ENCODE results near the gene GPX4.
A peak's percentile ranks its signal among the peaks of the same experiment; 100 is the strongest.
"Not testable (repeated sequence)": the region's sequence is repeated elsewhere in the genome, so short reads cannot be mapped to it uniquely, and the experiment has no call there.

GPX4 gene

DNA sequence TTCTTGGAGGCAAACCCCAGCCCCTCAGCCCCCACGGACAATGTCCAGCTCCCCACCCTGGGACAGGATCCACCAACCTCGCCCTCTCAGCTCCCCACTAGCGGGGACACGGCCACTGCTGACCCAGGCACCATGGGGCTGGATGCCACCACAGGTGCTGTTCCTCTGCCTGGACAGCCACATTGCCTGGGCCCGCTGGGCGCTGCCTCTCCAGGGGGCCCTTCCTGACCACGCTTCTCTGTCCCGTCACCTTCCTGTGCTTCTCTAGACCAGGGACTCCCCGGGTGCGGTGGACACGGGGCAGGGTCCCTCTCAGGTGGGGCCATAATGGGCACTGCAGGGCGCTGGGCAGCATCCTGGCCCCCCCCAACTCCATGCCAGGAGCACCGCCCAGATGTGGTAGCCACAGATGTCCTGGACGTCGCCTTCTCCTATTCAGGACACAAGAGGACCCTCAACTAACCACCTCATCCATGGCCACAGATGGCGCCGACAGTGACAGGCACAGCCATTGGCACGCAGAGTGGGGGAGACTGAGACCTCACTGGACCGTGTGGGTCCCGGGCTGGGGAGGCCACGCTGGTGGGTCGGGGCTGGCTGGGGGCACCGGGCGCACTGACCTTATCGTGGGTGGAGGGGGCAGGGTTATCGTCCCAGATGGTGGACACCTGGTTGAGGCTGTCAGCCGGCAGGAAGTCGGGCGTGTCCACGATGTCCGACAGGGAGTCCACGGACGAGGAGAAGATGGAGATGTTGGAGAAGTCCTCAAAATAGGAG, 23.4 kb downstream of the GPX4 start:
- peaks cover 12 to 51% of the 10 kb centered on the region in 2 donors for H3K36me3 ChIP-seq (replicated peaks in 1 of 2; ENCODE audit: control insufficient read depth in 2 of 2, insufficient read depth in 2 of 2, low read length in 2 of 2)
- H2BK12ac ChIP-seq (ENCODE audit: low read length): peak overlapping the region; percentile 58
- no peak overlapping the region for H3K4ac ChIP-seq (ENCODE audit: low read length)
- peaks cover 9% of the 10 kb centered on the region for H3K79me1 ChIP-seq (ENCODE audit: low read depth, low read length)
- no peak overlapping the region for H2AFZ ChIP-seq (ENCODE audit: low read length)
- no CpG with 5 or more reads among the region's 33 CpGs for WGBS, 2 donors (ENCODE audit: extremely low coverage in 2 of 2, insufficient read length in 2 of 2, insufficient replicate concordance in 1 of 2)
- no peaks in the 10 kb centered on the region for H3K27me3 ChIP-seq (ENCODE audit: control insufficient read depth in 3 of 3, insufficient read depth in 3 of 3, low read depth in 1 of 3, low read length in 3 of 3)
- peak overlapping the region; percentile 85 for H3K23ac ChIP-seq (ENCODE audit: low read depth, low read length, poor library complexity)
- no peak overlapping the region for H3K27ac ChIP-seq (replicated peaks; ENCODE audit: low read length)
- H2BK15ac ChIP-seq (ENCODE audit: low read length): no peak overlapping the region
- no peak overlapping the region for H3K14ac ChIP-seq (ENCODE audit: low read length)
- peak overlapping the region; percentile 17 for H3K18ac ChIP-seq (ENCODE audit: low read length)
- H2BK120ac ChIP-seq (ENCODE audit: low read depth, low read length): no peak overlapping the region
- peak overlapping the region; percentile 28 for H2AK5ac ChIP-seq (ENCODE audit: low read depth, low read length)
- H3K4me1 ChIP-seq (ENCODE audit: control insufficient read depth in 2 of 2, insufficient read depth in 1 of 2, low read depth in 1 of 2, low read length in 2 of 2): peaks cover 5 to 10% of the 10 kb centered on the region in 2 donors
- peak overlapping the region; percentile 81 for H3K9ac ChIP-seq (ENCODE audit: low read depth, low read length, poor library complexity)
- H3K4me2 ChIP-seq (ENCODE audit: insufficient read depth, low read length, poor library complexity, severe bottlenecking): no peak overlapping the region
- DNase-seq (ENCODE audit: low spot score): no peak
- peak overlapping the region in 1 of 2 donors; percentile 6 for H3K4me3 ChIP-seq (ENCODE audit: low read length in 2 of 2)
- peak overlapping the region; percentile 6 for H2BK5ac ChIP-seq (ENCODE audit: low read length)
- H3K9me3 ChIP-seq (replicated peaks in 1 of 2; ENCODE audit: control insufficient read depth in 2 of 2, insufficient read depth in 1 of 2, low read depth in 1 of 2, low read length in 2 of 2): no peaks in the 10 kb centered on the region
- H4K8ac ChIP-seq (ENCODE audit: low read depth, low read length): no peak overlapping the region
- H4K91ac ChIP-seq (ENCODE audit: low read depth, low read length, poor library complexity): no peak overlapping the region

GRCh38 chr19:1128106-1128505, 24.3 kb downstream of the GPX4 start:
- H2BK12ac ChIP-seq (ENCODE audit: low read length): no peak overlapping the region
- peak overlapping the region; percentile 19 for H3K18ac ChIP-seq (ENCODE audit: low read length)
- peaks cover 10 to 43% of the 10 kb centered on the region in 2 donors for H3K36me3 ChIP-seq (replicated peaks in 1 of 2; ENCODE audit: control insufficient read depth in 2 of 2, insufficient read depth in 2 of 2, low read length in 2 of 2)
- peaks cover 13 to 19% of the 10 kb centered on the region in 2 donors for H3K4me1 ChIP-seq (ENCODE audit: control insufficient read depth in 2 of 2, insufficient read depth in 1 of 2, low read depth in 1 of 2, low read length in 2 of 2)
- no peak overlapping the region for H2BK120ac ChIP-seq (ENCODE audit: low read depth, low read length)
- H3K27me3 ChIP-seq (ENCODE audit: control insufficient read depth in 3 of 3, insufficient read depth in 3 of 3, low read depth in 1 of 3, low read length in 3 of 3): no peaks in the 10 kb centered on the region
- peaks cover 7% of the 10 kb centered on the region for H3K79me1 ChIP-seq (ENCODE audit: low read depth, low read length)
- no peak overlapping the region for H3K27ac ChIP-seq (replicated peaks; ENCODE audit: low read length)
- H2BK15ac ChIP-seq (ENCODE audit: low read length): no peak overlapping the region
- H3K4ac ChIP-seq (ENCODE audit: low read length): no peak overlapping the region
- H3K23ac ChIP-seq (ENCODE audit: low read depth, low read length, poor library complexity): no peak overlapping the region
- no peak overlapping the region for H3K4me2 ChIP-seq (ENCODE audit: insufficient read depth, low read length, poor library complexity, severe bottlenecking)
- H2AFZ ChIP-seq (ENCODE audit: low read length): no peak overlapping the region
- H3K14ac ChIP-seq (ENCODE audit: low read length): peak overlapping the region; percentile 90
- H3K9me3 ChIP-seq (replicated peaks in 1 of 2; ENCODE audit: control insufficient read depth in 2 of 2, insufficient read depth in 1 of 2, low read depth in 1 of 2, low read length in 2 of 2): no peaks in the 10 kb centered on the region
- no peak overlapping the region for H3K4me3 ChIP-seq (ENCODE audit: low read length in 2 of 2)
- no CpG with 5 or more reads among the region's 17 CpGs for WGBS, 2 donors (ENCODE audit: extremely low coverage in 2 of 2, insufficient read length in 2 of 2, insufficient replicate concordance in 1 of 2)
- H4K91ac ChIP-seq (ENCODE audit: low read depth, low read length, poor library complexity): no peak overlapping the region
- no peak overlapping the region for H3K9ac ChIP-seq (ENCODE audit: low read depth, low read length, poor library complexity)
- H2AK5ac ChIP-seq (ENCODE audit: low read depth, low read length): no peak overlapping the region
- no peak overlapping the region for H2BK5ac ChIP-seq (ENCODE audit: low read length)
- no peak overlapping the region for H4K8ac ChIP-seq (ENCODE audit: low read depth, low read length)
- DNase-seq (ENCODE audit: low spot score): no peak

GRCh38 chr19:1129084-1129483, 25.3 kb downstream of the GPX4 start:
- Histone ChIP-seq H3K79me1 (ENCODE audit: low read depth, low read length) (peaks cover 10% of the 10 kb centered on the region), H3K4me1 (ENCODE audit: control insufficient read depth in 2 of 2, insufficient read depth in 1 of 2, low read depth in 1 of 2, low read length in 2 of 2) (peaks cover 13 to 19% of the 10 kb centered on the region in 2 donors), H3K36me3 (replicated peaks in 1 of 2; ENCODE audit: control insufficient read depth in 2 of 2, insufficient read depth in 2 of 2, low read length in 2 of 2) (peaks cover 4 to 38% of the 10 kb centered on the region in 2 donors), H3K23ac (ENCODE audit: low read depth, low read length, poor library complexity) (peak overlapping the region; percentile 23)
- DNase-seq (ENCODE audit: low spot score); H2BK12ac ChIP-seq (ENCODE audit: low read length); H3K18ac ChIP-seq (ENCODE audit: low read length); H2AK5ac ChIP-seq (ENCODE audit: low read depth, low read length); H4K91ac ChIP-seq (ENCODE audit: low read depth, low read length, poor library complexity); H3K27me3 ChIP-seq (ENCODE audit: control insufficient read depth in 3 of 3, insufficient read depth in 3 of 3, low read depth in 1 of 3, low read length in 3 of 3); H3K14ac ChIP-seq (ENCODE audit: low read length); H3K4me3 ChIP-seq (ENCODE audit: low read length in 2 of 2); H3K9ac ChIP-seq (ENCODE audit: low read depth, low read length, poor library complexity); H3K4me2 ChIP-seq (ENCODE audit: insufficient read depth, low read length, poor library complexity, severe bottlenecking); H4K8ac ChIP-seq (ENCODE audit: low read depth, low read length); H2BK15ac ChIP-seq (ENCODE audit: low read length); H3K4ac ChIP-seq (ENCODE audit: low read length); H3K9me3 ChIP-seq (replicated peaks in 1 of 2; ENCODE audit: control insufficient read depth in 2 of 2, insufficient read depth in 1 of 2, low read depth in 1 of 2, low read length in 2 of 2); H2AFZ ChIP-seq (ENCODE audit: low read length); H3K27ac ChIP-seq (replicated peaks; ENCODE audit: low read length); H2BK120ac ChIP-seq (ENCODE audit: low read depth, low read length); H2BK5ac ChIP-seq (ENCODE audit: low read length): not testable (repeated sequence)
- no CpG with 5 or more reads among the region's 7 CpGs for WGBS, 2 donors (ENCODE audit: extremely low coverage in 2 of 2, insufficient read length in 2 of 2, insufficient replicate concordance in 1 of 2)

DNA sequence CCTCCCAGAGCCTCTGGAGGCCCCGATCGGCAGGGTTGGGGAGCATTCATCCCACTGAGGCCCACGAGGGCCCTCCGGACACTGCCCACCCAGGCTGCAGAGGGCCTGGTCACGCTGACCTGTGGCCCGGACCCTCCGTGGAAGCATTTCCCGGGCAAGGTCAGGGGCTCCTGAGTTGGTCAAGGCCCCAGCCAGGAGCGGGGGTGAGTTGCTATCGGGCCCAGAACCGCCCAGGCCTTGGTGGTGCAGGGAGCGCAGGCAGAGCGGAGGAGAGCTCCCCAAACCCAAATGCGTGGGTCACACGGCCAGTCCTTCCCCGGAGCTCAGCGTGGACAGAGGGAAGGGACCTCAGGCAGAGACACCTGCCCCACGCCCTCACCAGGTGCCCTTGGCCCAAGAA, 25.7 kb downstream of the GPX4 start:
- no peaks in the 10 kb centered on the region for H3K27me3 ChIP-seq (ENCODE audit: control insufficient read depth in 3 of 3, insufficient read depth in 3 of 3, low read depth in 1 of 3, low read length in 3 of 3)
- H2BK15ac ChIP-seq (ENCODE audit: low read length): no peak overlapping the region
- no peak overlapping the region for H2AK5ac ChIP-seq (ENCODE audit: low read depth, low read length)
- H3K18ac ChIP-seq (ENCODE audit: low read length): no peak overlapping the region
- peak overlapping the region; percentile 23 for H3K23ac ChIP-seq (ENCODE audit: low read depth, low read length, poor library complexity)
- H2BK5ac ChIP-seq (ENCODE audit: low read length): no peak overlapping the region
- DNase-seq (ENCODE audit: low spot score): no peak
- H2BK120ac ChIP-seq (ENCODE audit: low read depth, low read length): no peak overlapping the region
- no peak overlapping the region for H3K4me3 ChIP-seq (ENCODE audit: low read length in 2 of 2)
- H3K14ac ChIP-seq (ENCODE audit: low read length): no peak overlapping the region
- H2BK12ac ChIP-seq (ENCODE audit: low read length): no peak overlapping the region
- no peak overlapping the region for H3K4me2 ChIP-seq (ENCODE audit: insufficient read depth, low read length, poor library complexity, severe bottlenecking)
- H4K8ac ChIP-seq (ENCODE audit: low read depth, low read length): no peak overlapping the region
- H3K27ac ChIP-seq (replicated peaks; ENCODE audit: low read length): no peak overlapping the region
- no peak overlapping the region for H3K9ac ChIP-seq (ENCODE audit: low read depth, low read length, poor library complexity)
- peaks cover 13 to 19% of the 10 kb centered on the region in 2 donors for H3K4me1 ChIP-seq (ENCODE audit: control insufficient read depth in 2 of 2, insufficient read depth in 1 of 2, low read depth in 1 of 2, low read length in 2 of 2)
- peaks cover 2 to 38% of the 10 kb centered on the region in 2 donors for H3K36me3 ChIP-seq (replicated peaks in 1 of 2; ENCODE audit: control insufficient read depth in 2 of 2, insufficient read depth in 2 of 2, low read length in 2 of 2)
- no peak overlapping the region for H3K4ac ChIP-seq (ENCODE audit: low read length)
- no peaks in the 10 kb centered on the region for H3K9me3 ChIP-seq (replicated peaks in 1 of 2; ENCODE audit: control insufficient read depth in 2 of 2, insufficient read depth in 1 of 2, low read depth in 1 of 2, low read length in 2 of 2)
- H3K79me1 ChIP-seq (ENCODE audit: low read depth, low read length): peaks cover 12% of the 10 kb centered on the region
- no peak overlapping the region for H4K91ac ChIP-seq (ENCODE audit: low read depth, low read length, poor library complexity)
- no CpG with 5 or more reads among the region's 18 CpGs for WGBS, 2 donors (ENCODE audit: extremely low coverage in 2 of 2, insufficient read length in 2 of 2, insufficient replicate concordance in 1 of 2)
- H2AFZ ChIP-seq (ENCODE audit: low read length): no peak overlapping the region

All from neuronal stem cell (in vitro differentiated cells).